GM13976 (cell line): ENCODE measurements around the gene DISC1.
"Not testable (repeated sequence)": the region's sequence is repeated elsewhere in the genome, so short reads cannot be mapped to it uniquely, and the experiment has no call there.

Experiments used
- DNase-seq: peaks from one replicate; pipeline ENCODE4 v3.0.0; 2012; ENCODE audit warnings: low spot score
- CTCF ChIP-seq: IDR thresholded peaks from 2 replicates; pipeline ENCODE4 v1.5.1; 2012; ENCODE audit warnings: borderline replicate concordance, mild to moderate bottlenecking; ENCODE audit not compliant: insufficient read depth; ENCODE audit errors: extremely low read depth, missing control alignments, control extremely low read depth
- in situ Hi-C: fragments of 300-500 bp; cut with MboI; formaldehyde crosslinking; loops from one replicate; pipeline ENCODE4 v1.12.0; 2022; ENCODE audit warnings: low sequenced_read_pairs, mixed read lengths, inconsistent platforms; ENCODE audit not compliant: unreplicated experiment

The DISC1 gene

GRCh38 chr1:231584921-231585320 is 41.7 kb upstream of the DISC1 start:
- in situ Hi-C loops = loop anchor here (5.0 kb wide), 1 partner anchor 228 kb away; no protein-coding TSS in a partner anchor
- DNase-seq = no peak
- TF ChIP-seq CTCF = no peak

GRCh38 chr1:231590453-231591198 is 36.0 kb upstream of the DISC1 start:
- DNase-seq = peak; percentile 59
- peak; percentile 68 for TF ChIP-seq CTCF
- in situ Hi-C loops = no loop called here

- in situ Hi-C loops = no loop called here
- TF ChIP-seq CTCF = no peak
- no peak for DNase-seq
These were observed 35.1 kb upstream of the DISC1 start for GRCh38 chr1:231591466-231591865.

- TF ChIP-seq CTCF = no peak
- DNase-seq = no peak
- in situ Hi-C loops = no loop called here
These were observed 33.8 kb upstream of the DISC1 start for GRCh38 chr1:231592809-231593208.

GRCh38 chr1:231593264-231593663 is 33.3 kb upstream of the DISC1 start:
- in situ Hi-C loops, DNase-seq: not testable (repeated sequence)

- no peak for DNase-seq
- no peak for TF ChIP-seq CTCF
- in situ Hi-C loops = no loop called here
These were observed 32.5 kb upstream of the DISC1 start for GRCh38 chr1:231594123-231594522.

GRCh38 chr1:231594749-231595148 is 31.8 kb upstream of the DISC1 start:
- in situ Hi-C loops = no loop called here
- TF ChIP-seq CTCF = no peak
- no peak for DNase-seq
